ENCODE data around the gene KIRREL2. TPM values are rescaled to one million over a fixed set of nuclear protein-coding genes. Genes with fewer than 3 reads are reported as not detected.

The KIRREL2 gene
- total RNA-seq: not detected in 2 replicates

DNA sequence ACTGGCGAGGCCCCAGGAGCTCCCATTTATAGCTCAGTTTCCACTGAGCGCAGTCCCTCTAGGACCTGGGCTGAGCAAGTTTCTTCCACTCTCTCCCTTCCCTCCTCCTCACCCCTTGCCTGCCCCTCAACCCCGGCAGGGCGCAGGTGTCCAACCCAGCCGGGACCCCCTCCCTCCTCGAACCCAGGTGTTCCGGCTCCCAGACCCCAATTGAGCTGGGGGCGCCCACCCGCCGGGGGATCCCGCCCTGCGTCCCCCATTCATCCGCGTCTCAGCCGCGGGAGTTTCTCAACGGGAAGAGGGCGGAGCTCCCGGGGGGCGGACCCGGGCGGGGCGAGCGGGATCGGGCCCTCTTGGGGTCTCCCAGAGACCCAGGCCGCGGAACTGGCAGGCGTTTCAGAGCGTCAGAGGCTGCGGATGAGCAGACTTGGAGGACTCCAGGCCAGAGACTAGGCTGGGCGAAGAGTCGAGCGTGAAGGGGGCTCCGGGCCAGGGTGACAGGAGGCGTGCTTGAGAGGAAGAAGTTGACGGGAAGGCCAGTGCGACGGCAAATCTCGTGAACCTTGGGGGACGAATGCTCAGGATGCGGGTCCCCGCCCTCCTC lies at the start of gene KIRREL2:
Gene KIRREL2 (plus strand): TSS at position 366 of the 604 bp plus-strand sequence. CDS start 209 bp downstream, at position 575.

DNA sequence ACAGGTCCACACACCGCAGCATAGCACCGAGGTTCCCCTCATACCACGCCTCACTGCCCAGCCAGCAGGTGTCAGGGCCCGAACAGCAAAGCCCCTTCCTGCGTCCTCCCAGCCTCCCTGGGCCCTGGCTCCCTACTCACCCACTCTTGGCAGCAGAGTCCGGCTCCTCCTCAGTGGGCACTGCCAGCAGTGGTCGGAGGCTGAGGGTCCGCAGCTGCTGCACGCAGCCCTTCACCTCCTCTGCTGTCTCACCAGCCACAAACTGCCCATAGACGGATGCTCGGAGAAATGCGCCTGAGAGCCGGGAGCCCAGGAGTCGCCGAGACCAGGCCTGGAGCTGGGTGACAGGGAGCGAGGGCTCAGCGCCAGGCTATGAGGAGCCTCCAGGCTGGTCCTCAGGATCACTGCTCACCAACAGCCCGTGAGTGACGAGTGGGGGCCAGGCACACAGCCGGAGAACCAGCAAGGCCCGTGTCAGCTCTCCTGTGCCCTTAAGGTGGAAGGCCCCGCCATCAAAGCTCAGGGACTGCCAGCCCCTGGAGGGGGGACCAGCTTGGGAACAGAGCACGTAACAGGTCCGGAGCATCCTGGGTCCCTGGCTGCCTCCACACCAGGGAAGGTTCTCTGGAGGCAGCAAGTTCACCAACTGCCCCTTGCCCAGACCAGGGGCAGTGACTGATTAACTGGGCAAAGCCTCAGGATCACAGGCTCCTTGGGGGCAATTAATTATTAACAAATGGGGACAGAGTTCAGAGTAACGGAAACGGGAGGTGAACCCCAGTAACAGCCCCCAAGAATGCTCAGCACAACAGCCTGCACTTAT lies 44.3 kb upstream of the KIRREL2 start, which contains the start of gene PRODH2:
Gene PRODH2 (minus strand): TSS at position 626 of the 823 bp plus-strand sequence. CDS start 40 bp downstream, at position 586.

DNA sequence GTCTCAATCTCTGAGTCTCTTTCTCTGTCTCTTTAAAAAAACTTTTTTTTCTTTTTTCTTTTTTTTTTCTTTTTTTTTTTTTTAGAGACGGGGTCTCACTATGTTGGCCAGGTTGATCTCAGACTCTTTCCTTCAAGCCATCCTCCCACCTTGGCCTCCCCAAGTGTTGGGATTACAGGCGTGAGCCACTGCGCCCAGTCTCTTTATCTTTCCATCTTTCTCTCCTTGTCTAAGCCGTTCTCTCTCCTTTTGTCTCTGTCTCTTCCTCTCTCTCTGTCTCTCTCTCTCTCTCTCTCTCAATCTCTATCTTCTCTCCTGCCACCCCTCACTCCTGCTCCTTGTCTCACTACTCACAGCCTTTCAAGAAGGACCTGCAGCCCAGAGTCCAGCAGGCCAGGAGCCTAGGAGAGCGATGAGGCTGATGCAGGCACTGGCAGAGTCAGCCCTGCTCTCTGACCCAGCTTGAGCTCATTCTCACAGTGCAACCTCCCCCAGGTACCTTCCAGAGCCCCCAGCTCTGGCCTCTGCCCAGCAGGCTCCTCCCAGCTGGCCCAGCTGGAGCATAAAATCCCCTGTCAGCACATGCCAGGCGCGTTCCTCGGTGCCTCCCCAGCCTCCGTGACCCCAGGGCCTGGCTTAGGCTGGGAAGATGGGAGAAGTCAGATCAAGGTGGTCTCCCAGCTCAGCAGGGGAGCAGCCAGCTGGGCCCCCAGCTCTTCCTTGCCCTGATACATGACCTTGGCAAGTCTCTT lies 4.5 kb upstream of the KIRREL2 start, which contains the start of gene NPHS1:
Gene NPHS1 (minus strand): TSS at position 476 of the 752 bp plus-strand sequence. CDS start 667 bp downstream, outside the sequence.

DNA sequence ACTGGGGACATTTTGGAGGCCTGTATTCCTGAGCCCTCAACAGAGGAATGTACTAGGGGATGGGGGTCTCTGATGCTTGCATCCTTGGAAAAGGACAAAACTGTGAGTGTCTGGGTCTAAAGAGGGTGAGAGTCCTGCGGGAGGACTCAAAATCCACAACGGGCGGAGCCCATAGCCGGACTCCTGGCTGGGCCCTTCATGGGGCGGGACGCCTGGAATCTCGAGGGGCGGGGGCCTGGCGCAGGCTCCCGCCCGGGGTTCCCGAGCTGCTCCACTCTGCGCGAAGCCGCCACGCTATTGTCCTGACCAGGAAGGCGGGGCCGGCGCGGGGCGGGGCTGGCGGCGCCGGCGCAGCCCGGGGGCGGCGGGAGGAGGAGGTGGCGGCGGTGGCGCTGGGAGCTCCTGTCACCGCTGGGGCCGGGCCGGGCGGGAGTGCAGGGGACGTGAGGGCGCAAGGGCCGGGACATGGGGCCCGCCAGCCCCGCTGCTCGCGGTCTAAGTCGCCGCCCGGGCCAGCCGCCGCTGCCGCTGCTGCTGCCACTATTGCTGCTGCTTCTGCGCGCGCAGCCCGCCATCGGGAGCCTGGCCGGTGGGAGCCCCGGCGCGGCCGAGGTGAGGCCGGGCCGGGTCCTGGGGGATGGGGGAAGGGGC lies 11.6 kb downstream of the KIRREL2 start, which contains the start of gene APLP1:
Gene APLP1 (plus strand): TSS at position 403 of the 651 bp plus-strand sequence. CDS start 63 bp downstream, at position 466.

DNA sequence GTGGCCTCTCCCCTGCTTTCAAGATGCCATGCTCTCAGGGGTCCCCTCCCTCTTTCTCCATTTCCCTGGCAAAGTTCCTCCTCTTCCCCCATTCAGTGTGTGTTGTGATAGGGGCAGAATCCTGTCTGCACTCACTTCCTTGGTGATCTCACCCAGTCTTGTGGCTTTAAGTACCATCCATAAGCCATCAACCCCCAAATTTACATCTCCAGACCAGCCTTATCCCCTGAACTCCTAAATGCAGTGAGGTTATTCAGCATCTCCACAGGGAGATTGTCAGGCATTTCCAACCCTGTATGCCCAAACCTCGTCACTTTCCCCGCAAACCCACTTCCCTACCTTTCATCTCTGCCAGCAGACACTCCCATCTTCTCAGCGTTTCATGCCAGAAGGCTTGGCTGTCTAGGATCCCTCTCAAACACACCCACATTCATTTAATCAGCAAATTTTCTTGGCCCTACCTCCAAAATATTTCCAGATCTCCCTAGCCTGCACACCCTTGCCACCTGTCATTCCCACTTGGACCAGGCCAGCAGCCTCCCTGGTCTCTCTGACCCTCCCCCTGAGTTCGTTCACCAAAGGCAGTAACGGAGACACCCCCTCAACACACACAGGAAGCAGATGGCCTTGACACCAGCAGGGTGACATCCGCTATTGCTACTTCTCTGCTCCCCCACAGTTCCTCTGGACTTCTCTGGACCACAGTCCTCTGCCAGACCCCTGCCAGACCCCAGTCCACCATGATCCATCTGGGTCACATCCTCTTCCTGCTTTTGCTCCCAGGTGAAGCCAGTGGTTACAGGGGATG lies 45.3 kb downstream of the KIRREL2 start, which contains the start of gene HCST:
Gene HCST (plus strand): TSS at position 676 of the 808 bp plus-strand sequence. CDS start 65 bp downstream, at position 741.

DNA sequence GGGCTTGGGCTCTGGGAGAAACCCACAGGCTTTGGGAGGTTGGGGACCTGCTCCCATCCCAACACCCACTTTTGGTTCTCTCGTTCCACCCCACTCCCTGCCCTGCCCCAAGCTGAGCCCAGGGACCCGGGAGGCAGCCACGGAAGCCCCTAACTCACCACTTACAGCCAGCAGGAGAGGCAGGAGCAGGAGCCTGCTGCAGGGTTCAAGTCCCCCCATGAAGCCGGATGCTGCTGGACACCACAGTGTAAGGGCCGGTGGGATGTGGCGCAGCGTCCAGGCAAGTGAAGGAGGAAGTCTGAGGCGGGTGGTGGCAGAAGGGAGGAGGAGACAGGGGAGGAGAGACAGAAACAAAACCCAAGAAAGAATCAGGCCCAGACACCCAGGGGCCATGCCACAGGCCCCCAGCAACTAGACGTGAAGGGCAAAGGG lies 51.3 kb downstream of the KIRREL2 start, which contains the start of gene TYROBP:
Gene TYROBP (minus strand): TSS at position 286 of the 432 bp plus-strand sequence. CDS start 67 bp downstream, at position 219.

Other genes starting within 250 kb of the KIRREL2 start
- gene HAUS5, start 244.2 kb upstream of the KIRREL2 start, total RNA-seq: 4.4 and 6.7 TPM in 2 replicates
- gene RBM42, start 227.9 kb upstream of the KIRREL2 start, total RNA-seq: 36.8 and 38.8 TPM in 2 replicates
- gene ETV2, start 215.2 kb upstream of the KIRREL2 start, total RNA-seq: 0.12 and 0.26 TPM in 2 replicates
- 462 and 513 TPM in 2 replicates for gene COX6B1, start 208.6 kb upstream of the KIRREL2 start, total RNA-seq
- gene UPK1A, start 190.4 kb upstream of the KIRREL2 start, total RNA-seq: not detected in 2 replicates
- not detected in 2 replicates for gene ZBTB32, start 152.4 kb upstream of the KIRREL2 start, total RNA-seq
- gene KMT2B, start 138.9 kb upstream of the KIRREL2 start, total RNA-seq: 3.6 and 5.9 TPM in 2 replicates
- 1.1 TPM in 2 replicates for gene IGFLR1, start 114.5 kb upstream of the KIRREL2 start, total RNA-seq
- gene U2AF1L4, start 111.5 kb upstream of the KIRREL2 start, total RNA-seq: 7.3 and 10.3 TPM in 2 replicates
- 16.8 and 17.2 TPM in 2 replicates for gene PSENEN, start 111.3 kb upstream of the KIRREL2 start, total RNA-seq
- gene LIN37, start 108.3 kb upstream of the KIRREL2 start, total RNA-seq: 6.7 and 7.0 TPM in 2 replicates
- 55.8 and 106 TPM in 2 replicates for gene HSPB6, start 99.9 kb upstream of the KIRREL2 start, total RNA-seq
- gene PROSER3, start 98.7 kb upstream of the KIRREL2 start, total RNA-seq: 3.6 and 4.7 TPM in 2 replicates
- 2.9 and 3.2 TPM in 2 replicates for gene ARHGAP33, start 81.3 kb upstream of the KIRREL2 start, total RNA-seq
- not detected in 2 replicates for gene PRODH2, start 44.1 kb upstream of the KIRREL2 start, total RNA-seq
- not detected in 2 replicates for gene NPHS1, start 4.4 kb upstream of the KIRREL2 start, total RNA-seq
- gene APLP1, start 11.7 kb downstream of the KIRREL2 start, total RNA-seq: 7.7 and 14.0 TPM in 2 replicates
- gene NFKBID, start 43.6 kb downstream of the KIRREL2 start, total RNA-seq: 3.2 and 4.0 TPM in 2 replicates
- 0.79 and 1.2 TPM in 2 replicates for gene HCST, start 45.6 kb downstream of the KIRREL2 start, total RNA-seq
- not detected in 2 replicates for gene TYROBP, start 51.4 kb downstream of the KIRREL2 start, total RNA-seq
- gene LRFN3, start 79.5 kb downstream of the KIRREL2 start, total RNA-seq: 1.5 and 2.4 TPM in 2 replicates
- gene SDHAF1, start 138.3 kb downstream of the KIRREL2 start, total RNA-seq: 13.5 and 15.2 TPM in 2 replicates
- 0.25 TPM in 1 of 2 replicates, not detected in the other for gene SYNE4, start 151.9 kb downstream of the KIRREL2 start, total RNA-seq
- gene ALKBH6, start 157.3 kb downstream of the KIRREL2 start, total RNA-seq: 13.9 and 18.8 TPM in 2 replicates
- 3.4 and 11.8 TPM in 2 replicates for gene CLIP3, start 176.0 kb downstream of the KIRREL2 start, total RNA-seq
- 0.50 and 1.2 TPM in 2 replicates for gene THAP8, start 197.4 kb downstream of the KIRREL2 start, total RNA-seq
- 3.2 and 6.2 TPM in 2 replicates for gene WDR62, start 198.0 kb downstream of the KIRREL2 start, total RNA-seq

All from aortic smooth muscle cell (primary cell).